Mesenchymal stem cell (in vitro differentiated cells and primary cell): Measurements from ENCODE around the gene MRPL49.

Source experiments
- DNase-seq: peaks from one replicate; pipeline ENCODE4 v3.0.0-alpha.2; 2013
- H2AFZ ChIP-seq: one replicate; pipeline ENCODE4 v1.6.1; 2013; ENCODE audit warnings: low read depth, mild to moderate bottlenecking, control low read depth, inconsistent platforms, low read length, moderate library complexity
- H2AK5ac ChIP-seq: 2 replicates; pipeline ENCODE4 v1.6.1; 2013; ENCODE audit warnings: low read length, moderate library complexity, mild to moderate bottlenecking, inconsistent platforms; ENCODE audit not compliant: severe bottlenecking
- H2BK120ac ChIP-seq: one replicate; pipeline ENCODE4 v1.6.1; 2013; ENCODE audit warnings: low read depth, mild to moderate bottlenecking, inconsistent platforms, low read length, moderate library complexity
- H2BK12ac ChIP-seq, 2 experiments: one replicate each; pipeline ENCODE4 v1.6.1; 2013; ENCODE audit warnings: inconsistent platforms in 2 of 2, low read length in 2 of 2, mild to moderate bottlenecking in 2 of 2, moderate library complexity in 2 of 2, control low read depth in 1 of 2
- H2BK15ac ChIP-seq: one replicate; pipeline ENCODE4 v1.6.1; 2013; ENCODE audit warnings: mild to moderate bottlenecking, low read depth, inconsistent platforms; ENCODE audit not compliant: poor library complexity, severe bottlenecking
- H2BK5ac ChIP-seq: 2 replicates; pipeline ENCODE4 v1.6.1; 2013; ENCODE audit warnings: low read depth, mild to moderate bottlenecking, low read length, control low read depth, inconsistent platforms; ENCODE audit not compliant: poor library complexity, severe bottlenecking
- H3K14ac ChIP-seq, 2 experiments: one replicate each; pipeline ENCODE4 v1.6.1; 2013; ENCODE audit warnings: inconsistent platforms in 2 of 2, low read length in 2 of 2, control low read depth in 1 of 2, mild to moderate bottlenecking in 1 of 2, moderate library complexity in 1 of 2
- H3K18ac ChIP-seq, 2 experiments: one replicate each; pipeline ENCODE4 v1.6.1; 2013; ENCODE audit warnings: inconsistent platforms in 2 of 2, low read length in 2 of 2, control low read depth in 1 of 2, low read depth in 1 of 2, mild to moderate bottlenecking in 1 of 2
- H3K23ac ChIP-seq, 2 experiments: one replicate each; pipeline ENCODE4 v1.6.1; 2013; ENCODE audit warnings: inconsistent platforms in 2 of 2, low read length in 2 of 2, mild to moderate bottlenecking in 2 of 2, moderate library complexity in 2 of 2, control low read depth in 1 of 2
- H3K27ac ChIP-seq: 2 replicates; pipeline ENCODE4 v1.5.1; 2013; ENCODE audit warnings: mild to moderate bottlenecking, moderate library complexity, low read length, control low read depth, inconsistent platforms; ENCODE audit not compliant: poor library complexity, severe bottlenecking
- H3K27me3 ChIP-seq, 2 experiments: 2 replicates each; pipeline versions ENCODE4 v1.6.1 to v1.7.0; 2013; ENCODE audit warnings: low read length in 2 of 2, mild to moderate bottlenecking in 2 of 2, moderate library complexity in 2 of 2, control low read depth in 1 of 2, inconsistent platforms in 1 of 2; ENCODE audit not compliant: control insufficient read depth in 1 of 2, insufficient read depth in 1 of 2
- H3K36me3 ChIP-seq, 2 experiments: 2 replicates each; pipeline versions ENCODE4 v1.6.1 to v1.7.0; 2013; ENCODE audit warnings: low read length in 2 of 2, control low read depth in 1 of 2, inconsistent platforms in 1 of 2, low read depth in 1 of 2, mild to moderate bottlenecking in 1 of 2; ENCODE audit not compliant: insufficient read depth in 2 of 2, control insufficient read depth in 1 of 2
- H3K4ac ChIP-seq, 2 experiments: one replicate each; pipeline ENCODE4 v1.6.1; 2013; ENCODE audit warnings: inconsistent platforms in 2 of 2, low read length in 2 of 2, mild to moderate bottlenecking in 2 of 2, moderate library complexity in 2 of 2, control low read depth in 1 of 2, low read depth in 1 of 2
- H3K4me1 ChIP-seq: 2 replicates; pipeline ENCODE4 v1.6.1; 2013; ENCODE audit warnings: low read depth, low read length, control low read depth; ENCODE audit not compliant: control insufficient read depth, insufficient read depth
- H3K4me2 ChIP-seq: 2 replicates; pipeline ENCODE4 v1.6.1; 2013; ENCODE audit warnings: low read length, mild to moderate bottlenecking, inconsistent platforms; ENCODE audit not compliant: poor library complexity, severe bottlenecking
- H3K4me3 ChIP-seq, 2 experiments: 2 replicates each; pipeline versions ENCODE4 v1.5.1 to v1.7.0; 2013; ENCODE audit warnings: low read length in 2 of 2, mild to moderate bottlenecking in 2 of 2, control low read depth in 1 of 2, low read depth in 1 of 2; ENCODE audit not compliant: insufficient read depth in 1 of 2
- H3K79me1 ChIP-seq: replicated peaks from 2 replicates; pipeline ENCODE4 v1.6.1; 2013; ENCODE audit warnings: mild to moderate bottlenecking, control low read depth, low read length, inconsistent platforms; ENCODE audit not compliant: poor library complexity, severe bottlenecking
- H3K9ac ChIP-seq: 2 replicates; pipeline ENCODE4 v1.7.0; 2013; ENCODE audit warnings: mild to moderate bottlenecking, low read length, moderate library complexity
- H3K9me3 ChIP-seq: 2 replicates; pipeline ENCODE4 v1.7.0; 2013; ENCODE audit warnings: mild to moderate bottlenecking, low read length; ENCODE audit not compliant: control insufficient read depth
- H4K8ac ChIP-seq: one replicate; pipeline ENCODE4 v1.6.1; 2013; ENCODE audit warnings: inconsistent platforms, mild to moderate bottlenecking, low read length, moderate library complexity
- H4K91ac ChIP-seq: one replicate; pipeline ENCODE4 v1.6.1; 2013; ENCODE audit warnings: mild to moderate bottlenecking, low read length, inconsistent platforms
- WGBS: methylation state at CpG from one replicate; pipeline ENCODE4 v1.1.7; 2013; ENCODE audit warnings: mixed read lengths; 5-methylcytosine and 5-hydroxymethylcytosine counted together

MRPL49 gene

GRCh38 chr11:65112546-65113360, 9.4 kb upstream of the MRPL49 start:
- H3K4ac ChIP-seq = peak overlapping the region; percentile 1 to 76
- no peak overlapping the region for H2BK120ac ChIP-seq
- 1% methylated on average over 47 of the region's 57 CpGs for WGBS
- peak; percentile 54 for DNase-seq
- H2BK15ac ChIP-seq = no peak overlapping the region
- H2BK12ac ChIP-seq = peak overlapping the region in 1 of 2 experiments; percentile 93
- peak overlapping the region; percentile 77 for H3K9ac ChIP-seq
- peaks cover 46% of the 10 kb centered on the region for H3K4me1 ChIP-seq
- H3K79me1 ChIP-seq = peaks cover 34% of the 10 kb centered on the region
- peak overlapping the region; percentile 87 for H3K27ac ChIP-seq
- H3K23ac ChIP-seq = peak overlapping the region in 1 of 2 experiments; percentile 66
- H3K4me2 ChIP-seq = peak overlapping the region; percentile 92
- no peaks in the 10 kb centered on the region for H3K9me3 ChIP-seq
- peak overlapping the region; percentile 80 for H4K8ac ChIP-seq
- H3K36me3 ChIP-seq = peaks cover 32 to 55% of the 10 kb centered on the region in 2 experiments
- peak overlapping the region in 1 of 2 experiments; percentile 64 for H3K14ac ChIP-seq
- H2BK5ac ChIP-seq = peak overlapping the region; percentile 33
- H3K4me3 ChIP-seq = peak overlapping the region; percentile 59 to 71
- H4K91ac ChIP-seq = peak overlapping the region; percentile 64
- H3K27me3 ChIP-seq = no peaks in the 10 kb centered on the region
- H2AK5ac ChIP-seq = peak overlapping the region; percentile 56
- peak overlapping the region; percentile 65 to 81 for H3K18ac ChIP-seq
- peak overlapping the region; percentile 72 for H2AFZ ChIP-seq

- Histone ChIP-seq H3K14ac (no peak overlapping the region), H2AFZ (no peak overlapping the region), H2BK15ac (no peak overlapping the region), H3K4me1 (peaks cover 46% of the 10 kb centered on the region), H3K36me3 (peaks cover 38 to 54% of the 10 kb centered on the region in 2 experiments), H3K27me3 (no peaks in the 10 kb centered on the region), H3K4ac (peak overlapping the region; percentile 1 to 35), H3K23ac (peak overlapping the region in 1 of 2 experiments; percentile 66), H3K9ac (peak overlapping the region; percentile 77), H2AK5ac (peak overlapping the region; percentile 56), H3K9me3 (no peaks in the 10 kb centered on the region), H3K27ac (peak overlapping the region; percentile 87), H3K4me2 (peak overlapping the region; percentile 92), H3K18ac (peak overlapping the region in 1 of 2 experiments; percentile 42), H3K79me1 (peaks cover 29% of the 10 kb centered on the region), H3K4me3 (peak overlapping the region; percentile 59 to 71), H4K8ac (peak overlapping the region; percentile 80), H2BK12ac (no peak overlapping the region), H2BK5ac (peak overlapping the region; percentile 33), H2BK120ac (no peak overlapping the region), H4K91ac (no peak overlapping the region)
- DNase-seq = no peak
- 53% methylated on average over 7 of the region's 14 CpGs for WGBS
These were observed 8.8 kb upstream of the MRPL49 start for GRCh38 chr11:65113361-65113756.

GRCh38 chr11:65113839-65114238, 8.3 kb upstream of the MRPL49 start:
- no peak overlapping the region for H3K27ac ChIP-seq
- H2BK15ac ChIP-seq = no peak overlapping the region
- H3K4me1 ChIP-seq = peaks cover 46% of the 10 kb centered on the region
- H3K79me1 ChIP-seq = peaks cover 25% of the 10 kb centered on the region
- H2AK5ac ChIP-seq = no peak overlapping the region
- no peak overlapping the region for H2BK120ac ChIP-seq
- peak overlapping the region; percentile 92 for H3K4me2 ChIP-seq
- no peak overlapping the region for H3K4ac ChIP-seq
- H3K9me3 ChIP-seq = no peaks in the 10 kb centered on the region
- WGBS = 93% methylated on average over 6 of the region's 6 CpGs
- DNase-seq = no peak
- H3K9ac ChIP-seq = peak overlapping the region; percentile 77
- H3K18ac ChIP-seq = no peak overlapping the region
- no peak overlapping the region for H2AFZ ChIP-seq
- no peak overlapping the region for H4K91ac ChIP-seq
- peaks cover 40 to 54% of the 10 kb centered on the region in 2 experiments for H3K36me3 ChIP-seq
- no peaks in the 10 kb centered on the region for H3K27me3 ChIP-seq
- no peak overlapping the region for H2BK12ac ChIP-seq
- no peak overlapping the region for H3K4me3 ChIP-seq
- no peak overlapping the region for H3K23ac ChIP-seq
- H3K14ac ChIP-seq = no peak overlapping the region
- H2BK5ac ChIP-seq = no peak overlapping the region
- H4K8ac ChIP-seq = no peak overlapping the region

GRCh38 chr11:65114538-65115171, 7.5 kb upstream of the MRPL49 start:
- H4K8ac ChIP-seq = no peak overlapping the region
- WGBS = 94% methylated on average over 11 of the region's 11 CpGs
- H4K91ac ChIP-seq = no peak overlapping the region
- H3K79me1 ChIP-seq = peaks cover 23% of the 10 kb centered on the region
- H3K27me3 ChIP-seq = no peaks in the 10 kb centered on the region
- peak overlapping the region; percentile 7 for H3K9ac ChIP-seq
- H3K4me3 ChIP-seq = no peak overlapping the region
- DNase-seq = no peak
- H3K14ac ChIP-seq = no peak overlapping the region
- H2AK5ac ChIP-seq = no peak overlapping the region
- H2AFZ ChIP-seq = no peak overlapping the region
- H3K4me2 ChIP-seq = no peak overlapping the region
- H2BK5ac ChIP-seq = no peak overlapping the region
- H3K18ac ChIP-seq = no peak overlapping the region
- H3K36me3 ChIP-seq = peaks cover 40 to 51% of the 10 kb centered on the region in 2 experiments
- no peak overlapping the region for H3K4ac ChIP-seq
- H2BK12ac ChIP-seq = no peak overlapping the region
- no peak overlapping the region for H3K27ac ChIP-seq
- no peaks in the 10 kb centered on the region for H3K9me3 ChIP-seq
- H3K4me1 ChIP-seq = peaks cover 46% of the 10 kb centered on the region
- H2BK120ac ChIP-seq = no peak overlapping the region
- H3K23ac ChIP-seq = no peak overlapping the region
- no peak overlapping the region for H2BK15ac ChIP-seq
